H1 (cell line): Measurements from ENCODE around the gene CEP44. TPM values are rescaled to one million over a fixed set of nuclear protein-coding genes. Genes with fewer than 3 reads are reported as not detected.

Experiments used
- CTCF ChIA-PET: fragments of 300-600 bp; sonication (Branson Sonifier 250); formaldehyde crosslinking; loops from one replicate; lab custom pipeline; 2021; ENCODE audit not compliant: partially characterized antibody; lab: Charles Lee
- POLR2A ChIA-PET: fragments of 300-600 bp; sonication (Branson Sonifier 250); formaldehyde crosslinking; loops from one replicate; lab custom pipeline; 2021; ENCODE audit warnings: inconsistent platforms; ENCODE audit not compliant: partially characterized antibody; lab: Charles Lee
- DNase-seq, 2 experiments: peaks; one replicate each; pipeline versions ENCODE4 v3.0.0 to v3.0.0-alpha.2; 2010 to 2022; ENCODE audit warnings: low spot score in 2 of 2, low read depth in 1 of 2, mixed read lengths in 1 of 2
- FAIRE-seq: peaks from 2 replicates; lab custom pipeline; 2011; peaks lifted over from hg19 to GRCh38; lab: Jason Lieb, UNC
- H2AFZ ChIP-seq: 2 replicates; pipeline ENCODE4 v1.8.1; 2012; ENCODE audit warnings: low read length, inconsistent platforms
- H2AK5ac ChIP-seq: 2 replicates; pipeline ENCODE4 v1.6.1; 2013; ENCODE audit warnings: low read depth, low read length
- H2BK120ac ChIP-seq: replicated peaks from 2 replicates; pipeline ENCODE3; 2013; ENCODE audit warnings: low read depth, low read length, inconsistent platforms
- H2BK12ac ChIP-seq: 2 replicates; pipeline ENCODE4 v1.6.1; 2013; ENCODE audit warnings: low read depth, low read length
- H2BK15ac ChIP-seq: 2 replicates; pipeline ENCODE4 v1.6.1; 2013; ENCODE audit warnings: low read length
- H2BK20ac ChIP-seq: 2 replicates; pipeline ENCODE4 v1.6.1; 2013; ENCODE audit warnings: low read length
- H2BK5ac ChIP-seq: 2 replicates; pipeline ENCODE4 v1.6.1; 2013; ENCODE audit warnings: low read depth, low read length
- H3K14ac ChIP-seq: 2 replicates; pipeline ENCODE4 v1.6.1; 2013; ENCODE audit warnings: inconsistent platforms; ENCODE audit not compliant: insufficient read length
- H3K18ac ChIP-seq: 2 replicates; pipeline ENCODE4 v1.6.1; 2013; ENCODE audit warnings: low read length; ENCODE audit errors: extremely low read depth
- H3K23ac ChIP-seq: 2 replicates; pipeline ENCODE4 v1.6.1; 2013; ENCODE audit warnings: inconsistent platforms; ENCODE audit not compliant: insufficient read length
- H3K23me2 ChIP-seq: 2 replicates; pipeline ENCODE4 v1.6.1; 2013; ENCODE audit warnings: low read depth, low read length
- H3K27ac ChIP-seq: 2 replicates; pipeline ENCODE4 v1.6.1; 2011; ENCODE audit warnings: low read depth, low read length, inconsistent platforms
- H3K27me3 ChIP-seq, 4 experiments: replicated peaks in 1 of 4; 1 replicate in 1 of 4; 2 replicates in 3 of 4; pipeline versions ENCODE4 v1.6.1 to v1.8.1; 2011 to 2013; ENCODE audit warnings: low read length in 3 of 4, mild to moderate bottlenecking in 3 of 4, inconsistent platforms in 2 of 4, mixed read lengths in 2 of 4, moderate library complexity in 1 of 4; ENCODE audit not compliant: control insufficient read depth in 3 of 4, insufficient read depth in 3 of 4; ENCODE audit errors: extremely low read depth in 1 of 4
- H3K36me3 ChIP-seq, 4 experiments: 2 replicates each; pipeline versions ENCODE4 v1.6.1 to v1.8.1; 2011 to 2013; ENCODE audit warnings: mild to moderate bottlenecking in 4 of 4, low read length in 3 of 4, moderate library complexity in 2 of 4, control low read depth in 1 of 4, inconsistent platforms in 1 of 4; ENCODE audit not compliant: insufficient read depth in 4 of 4, control insufficient read depth in 2 of 4
- H3K4ac ChIP-seq: replicated peaks from 2 replicates; pipeline ENCODE3; 2013; ENCODE audit warnings: low read length, low read depth, mixed read lengths, inconsistent platforms; ENCODE audit not compliant: insufficient read length
- H3K4me1 ChIP-seq, 4 experiments: replicated peaks in 1 of 4; 1 replicate in 1 of 4; 2 replicates in 3 of 4; pipeline versions ENCODE4 v1.6.1 to v1.8.1; 2011 to 2013; ENCODE audit warnings: low read length in 3 of 4, inconsistent platforms in 2 of 4, mixed read lengths in 1 of 4; ENCODE audit not compliant: insufficient read depth in 4 of 4, control insufficient read depth in 3 of 4
- H3K4me2 ChIP-seq, 2 experiments: 2 replicates each; pipeline versions ENCODE4 v1.6.1 to v1.8.1; 2011 to 2013; ENCODE audit warnings: low read depth in 2 of 2, low read length in 2 of 2, control low read depth in 1 of 2, inconsistent platforms in 1 of 2, mild to moderate bottlenecking in 1 of 2; ENCODE audit not compliant: insufficient read depth in 1 of 2
- H3K4me3 ChIP-seq, 4 experiments: fragments of 200-600, 300-600 bp in 1 of 4; sonication (generic), shearing (Covaris generic), sonication (Bioruptor Twin) in 1 of 4; 2 replicates each; pipeline versions ENCODE4 v1.5.1 to v1.8.1; 2011 to 2016; ENCODE audit warnings: low read length in 4 of 4, low read depth in 3 of 4, control low read depth in 2 of 4, inconsistent platforms in 2 of 4, mild to moderate bottlenecking in 2 of 4, mixed read lengths in 1 of 4, moderate library complexity in 1 of 4; ENCODE audit not compliant: insufficient read depth in 2 of 4; ENCODE audit errors: extremely low read depth in 1 of 4
- H3K56ac ChIP-seq: replicated peaks from 2 replicates; pipeline ENCODE3; 2013; ENCODE audit warnings: low read depth, mild to moderate bottlenecking, mixed read lengths, low read length, inconsistent platforms; ENCODE audit not compliant: insufficient read length
- H3K79me1 ChIP-seq: 2 replicates; pipeline ENCODE4 v1.6.1; 2013; ENCODE audit warnings: low read depth, low read length, control low read depth
- H3K79me2 ChIP-seq, 2 experiments: 2 replicates each; pipeline versions ENCODE4 v1.6.1 to v1.8.1; 2012 to 2013; ENCODE audit warnings: low read length in 2 of 2, mild to moderate bottlenecking in 2 of 2, inconsistent platforms in 1 of 2; ENCODE audit not compliant: insufficient read depth in 2 of 2, control insufficient read depth in 1 of 2
- H3K9ac ChIP-seq, 4 experiments: replicated peaks in 1 of 4; 1 replicate in 1 of 4; 2 replicates in 3 of 4; pipeline versions ENCODE4 v1.6.1 to v1.8.1; 2011 to 2013; ENCODE audit warnings: low read depth in 3 of 4, low read length in 3 of 4, control low read depth in 2 of 4, mild to moderate bottlenecking in 2 of 4, moderate library complexity in 2 of 4, inconsistent platforms in 1 of 4; ENCODE audit errors: extremely low read depth in 1 of 4
- H3K9me3 ChIP-seq, 2 experiments: 2 replicates each; pipeline versions ENCODE4 v1.6.1 to v1.8.1; 2012 to 2013; ENCODE audit warnings: mild to moderate bottlenecking in 2 of 2, moderate library complexity in 2 of 2, control low read depth in 1 of 2, inconsistent platforms in 1 of 2, low read depth in 1 of 2, low read length in 1 of 2, mixed read lengths in 1 of 2; ENCODE audit not compliant: insufficient read depth in 2 of 2
- H4K20me1 ChIP-seq, 2 experiments: replicated peaks in 1 of 2; 2 replicates each; pipeline versions ENCODE3 to v1.8.1; 2011 to 2013; ENCODE audit warnings: inconsistent platforms in 2 of 2, low read length in 2 of 2, mild to moderate bottlenecking in 1 of 2; ENCODE audit not compliant: insufficient read depth in 2 of 2, control insufficient read depth in 1 of 2
- H4K5ac ChIP-seq: 2 replicates; pipeline ENCODE4 v1.6.1; 2013; ENCODE audit warnings: low read length, low read depth, mixed read lengths, inconsistent platforms; ENCODE audit not compliant: insufficient read length
- H4K8ac ChIP-seq: 2 replicates; pipeline ENCODE4 v1.8.0; 2013; ENCODE audit warnings: mild to moderate bottlenecking, moderate library complexity, low read length, inconsistent platforms; ENCODE audit not compliant: insufficient read depth; ENCODE audit errors: extremely low read depth
- H4K91ac ChIP-seq: replicated peaks from 2 replicates; pipeline ENCODE3; 2013; ENCODE audit warnings: low read length, mixed read lengths, inconsistent platforms; ENCODE audit not compliant: insufficient read length
- ATF3 ChIP-seq: IDR thresholded peaks from 2 replicates; pipeline ENCODE4 v1.6.1; 2011; ENCODE audit warnings: low read depth, mild to moderate bottlenecking, low read length; ENCODE audit not compliant: insufficient read depth
- BRCA1 ChIP-seq: IDR thresholded peaks from 2 replicates; pipeline ENCODE4 v1.6.1; 2012; ENCODE audit warnings: low read depth, low read length, improper control_type of control experiment
- CBX8 ChIP-seq: fragments of 300-800, 300-1000 bp; sonication (generic); IDR thresholded peaks from 2 replicates; pipeline ENCODE4 v1.7.1; 2016; ENCODE audit warnings: low read depth, low read length, borderline replicate concordance
- CHD2 ChIP-seq: IDR thresholded peaks from 2 replicates; pipeline ENCODE4 v1.6.1; 2012; ENCODE audit warnings: low read length, improper control_type of control experiment
- CTCF ChIP-seq, 3 experiments: IDR thresholded peaks; 1 replicate in 2 of 3; 2 replicates in 1 of 3; pipeline versions ENCODE4 v1.5.1 to v1.6.1; 2011; ENCODE audit warnings: low read length in 3 of 3, mild to moderate bottlenecking in 3 of 3, inconsistent platforms in 2 of 3, low read depth in 1 of 3, moderate library complexity in 1 of 3; ENCODE audit not compliant: insufficient read depth in 1 of 3; ENCODE audit errors: control extremely low read depth in 1 of 3
- KDM4A ChIP-seq: IDR thresholded peaks from one replicate; pipeline ENCODE4 v1.7.1; 2012; ENCODE audit warnings: low read depth, mild to moderate bottlenecking, moderate library complexity, low read length, inconsistent platforms; ENCODE audit not compliant: severe bottlenecking
- RAD21 ChIP-seq, 2 experiments: IDR thresholded peaks in 1 of 2; conservative IDR thresholded peaks in 1 of 2; 2 replicates each; pipeline ENCODE4 v1.6.1; 2011; ENCODE audit warnings: low read depth in 2 of 2, low read length in 2 of 2, improper control_type of control experiment in 1 of 2, inconsistent platforms in 1 of 2, mild to moderate bottlenecking in 1 of 2, moderate library complexity in 1 of 2
- RNF2 ChIP-seq: fragments of 200-900, 300-1000 bp; sonication (generic); IDR thresholded peaks from 2 replicates; pipeline ENCODE4 v1.7.1; 2016; ENCODE audit warnings: borderline replicate concordance, low read depth, mild to moderate bottlenecking, antibody characterized with exemption, low read length; ENCODE audit not compliant: poor library complexity, severe bottlenecking; ENCODE audit errors: missing control alignments
- SRF ChIP-seq: IDR thresholded peaks from 2 replicates; pipeline ENCODE4 v1.6.1; 2011; ENCODE audit warnings: mild to moderate bottlenecking, low read depth, low read length, moderate library complexity
- TAF1 ChIP-seq: IDR thresholded peaks from 2 replicates; pipeline ENCODE4 v1.6.1; 2011; ENCODE audit warnings: mild to moderate bottlenecking, low read depth, low read length
- polyA plus RNA-seq, 7 experiments: library from polyadenylated mRNA; depleted of rRNA in 3 of 7; stranded (reverse) in 5 of 7; unstranded in 2 of 7; fragments of >200 nt in 5 of 7; fragments of 200-250 nt in 2 of 7; gene quantifications; 1 replicate in 5 of 7; 2 replicates in 1 of 7; 4 replicates in 1 of 7; pipeline versions ENCODE4 v1.2.1 to v1.2.3, GENCODE V29; 2011 to 2013; ENCODE audit warnings: missing spikeins in 2 of 7, mixed read lengths in 2 of 7
- total RNA-seq: library from RNA; stranded (reverse); fragmentation: NEBNext Ultra II Directional; extraction: Animal tissue kit (Norgen Biotek cat#: 25700); gene quantifications from 2 replicates; pipeline ENCODE4 v1.2.1, GENCODE V29; 2021

Gene CEP44
- total and polyA plus RNA-seq, 2 of the 8 experiments (the other 6 are each of a cell fraction or from before 2014, with no cell fraction given) = 3.4 to 17.1 TPM

GRCh38 chr4:174281901-174282300, 1.8 kb upstream of the CEP44 start:
- Histone ChIP-seq H3K9me3 (no peaks in the 10 kb centered on the region), H3K14ac (no peak overlapping the region), H3K27me3 (no peaks in the 10 kb centered on the region), H3K56ac (no peak overlapping the region), H3K36me3 (no peaks in the 10 kb centered on the region), H3K27ac (no peak overlapping the region), H2BK5ac (no peak overlapping the region), H3K79me1 (0 out of 2 replicates have a peak, but pooled peaks cover 2% of the 10 kb centered on the region), H2AFZ (no peak overlapping the region), H4K91ac (no peak overlapping the region), H3K23ac (no peak overlapping the region), H3K23me2 (peaks cover 2% of the 10 kb centered on the region), H2BK120ac (no peak overlapping the region), H4K20me1 (no peaks in the 10 kb centered on the region), H3K4me2 (no peak overlapping the region), H2AK5ac (no peak overlapping the region), H3K4me1 (peaks cover 0 to 3% (median 0%) of the 10 kb centered on the region in 4 experiments; a peak in 1 of 7 replicates), H3K79me2 (peaks cover 0 to 29% of the 10 kb centered on the region in 2 experiments; a peak in 2 of 4 replicates), H2BK12ac (no peak overlapping the region), H3K4ac (no peak overlapping the region), H3K18ac (no peak overlapping the region), H4K5ac (no peak overlapping the region), H2BK20ac (no peak overlapping the region), H4K8ac (no peak overlapping the region), H3K4me3 (no peak overlapping the region), H3K9ac (no peak overlapping the region), H2BK15ac (no peak overlapping the region)
- TF ChIP-seq BRCA1 (no peak), CHD2 (no peak), KDM4A (no peak), SRF (no peak), TAF1 (no peak), ATF3 (no peak), CBX8 (no peak), CTCF (IDR thresholded peaks at IDR 0.05; ENCODE audit: control extremely low read depth in 1 of 3, insufficient read depth in 1 of 3, low read depth in 1 of 3, low read length in 3 of 3) (no peak), RAD21 (IDR thresholded peaks at IDR 0.05 in 1 of 2, conservative IDR thresholded peaks at IDR 0.05 in 1 of 2; ENCODE audit: low read depth in 2 of 2, low read length in 2 of 2) (no peak), RNF2 (no peak)
- ChIA-PET CTCF (no interaction called here), POLR2A (no interaction called here)
- DNase-seq (no peak), FAIRE-seq (no peak)
